ENCODE measurements around the gene DYNLL2.

DYNLL2 gene

DNA sequence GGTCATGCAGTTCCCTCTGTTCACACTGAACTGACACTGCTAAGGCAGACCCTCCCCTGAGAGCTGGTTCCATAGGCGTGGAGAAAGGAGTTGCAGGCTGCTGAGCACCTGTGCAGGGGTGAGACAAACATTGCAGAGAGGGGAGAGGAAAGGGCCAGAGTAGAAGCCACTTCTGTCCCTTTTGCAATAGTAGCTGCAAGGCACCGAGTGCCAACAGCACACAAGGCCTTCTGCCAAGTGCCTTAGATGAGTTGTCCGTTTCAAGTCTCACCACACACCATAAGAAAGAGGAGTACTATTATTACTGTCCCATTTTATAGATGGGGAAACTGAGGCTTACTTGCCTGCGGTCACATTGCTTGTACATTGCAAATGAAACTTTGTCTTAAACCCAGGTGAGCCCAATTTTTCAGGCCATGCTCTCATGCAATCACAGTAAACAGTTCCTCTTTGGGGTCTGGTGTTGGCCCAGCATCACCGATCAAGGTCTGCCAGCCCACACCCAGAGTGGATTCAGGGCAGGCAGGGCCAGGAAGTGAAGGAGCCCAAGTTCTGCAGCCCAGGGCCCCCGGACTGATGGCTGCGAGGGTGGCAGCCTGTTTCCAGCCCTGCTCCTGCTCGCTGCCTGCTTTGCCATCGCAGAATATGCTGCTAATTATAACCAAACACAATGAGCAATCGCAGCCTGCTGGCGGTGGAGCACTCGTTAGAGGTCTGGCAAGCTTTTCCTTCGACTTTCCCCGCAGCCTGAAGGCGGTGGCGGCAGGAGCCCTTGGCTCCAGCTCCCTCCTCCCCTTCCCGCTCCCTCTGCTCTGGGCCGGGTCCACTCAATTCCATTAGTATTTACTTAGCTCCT, 36.8 kb upstream of the DYNLL2 start:
- DNase-seq (ENCODE audit: extremely low read depth, low read depth), result no peak
- H3K4me3 ChIP-seq (replicated peaks; ENCODE audit: low read depth, low read length), result no peak overlapping the region
- TF ChIP-seq, protein P1, sequence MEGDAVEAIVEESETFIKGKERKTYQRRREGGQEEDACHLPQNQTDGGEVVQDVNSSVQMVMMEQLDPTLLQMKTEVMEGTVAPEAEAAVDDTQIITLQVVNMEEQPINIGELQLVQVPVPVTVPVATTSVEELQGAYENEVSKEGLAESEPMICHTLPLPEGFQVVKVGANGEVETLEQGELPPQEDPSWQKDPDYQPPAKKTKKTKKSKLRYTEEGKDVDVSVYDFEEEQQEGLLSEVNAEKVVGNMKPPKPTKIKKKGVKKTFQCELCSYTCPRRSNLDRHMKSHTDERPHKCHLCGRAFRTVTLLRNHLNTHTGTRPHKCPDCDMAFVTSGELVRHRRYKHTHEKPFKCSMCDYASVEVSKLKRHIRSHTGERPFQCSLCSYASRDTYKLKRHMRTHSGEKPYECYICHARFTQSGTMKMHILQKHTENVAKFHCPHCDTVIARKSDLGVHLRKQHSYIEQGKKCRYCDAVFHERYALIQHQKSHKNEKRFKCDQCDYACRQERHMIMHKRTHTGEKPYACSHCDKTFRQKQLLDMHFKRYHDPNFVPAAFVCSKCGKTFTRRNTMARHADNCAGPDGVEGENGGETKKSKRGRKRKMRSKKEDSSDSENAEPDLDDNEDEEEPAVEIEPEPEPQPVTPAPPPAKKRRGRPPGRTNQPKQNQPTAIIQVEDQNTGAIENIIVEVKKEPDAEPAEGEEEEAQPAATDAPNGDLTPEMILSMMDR (IDR thresholded peaks at IDR 0.05; ENCODE audit: low read depth, low read length, missing control alignments), result no peak

DNA sequence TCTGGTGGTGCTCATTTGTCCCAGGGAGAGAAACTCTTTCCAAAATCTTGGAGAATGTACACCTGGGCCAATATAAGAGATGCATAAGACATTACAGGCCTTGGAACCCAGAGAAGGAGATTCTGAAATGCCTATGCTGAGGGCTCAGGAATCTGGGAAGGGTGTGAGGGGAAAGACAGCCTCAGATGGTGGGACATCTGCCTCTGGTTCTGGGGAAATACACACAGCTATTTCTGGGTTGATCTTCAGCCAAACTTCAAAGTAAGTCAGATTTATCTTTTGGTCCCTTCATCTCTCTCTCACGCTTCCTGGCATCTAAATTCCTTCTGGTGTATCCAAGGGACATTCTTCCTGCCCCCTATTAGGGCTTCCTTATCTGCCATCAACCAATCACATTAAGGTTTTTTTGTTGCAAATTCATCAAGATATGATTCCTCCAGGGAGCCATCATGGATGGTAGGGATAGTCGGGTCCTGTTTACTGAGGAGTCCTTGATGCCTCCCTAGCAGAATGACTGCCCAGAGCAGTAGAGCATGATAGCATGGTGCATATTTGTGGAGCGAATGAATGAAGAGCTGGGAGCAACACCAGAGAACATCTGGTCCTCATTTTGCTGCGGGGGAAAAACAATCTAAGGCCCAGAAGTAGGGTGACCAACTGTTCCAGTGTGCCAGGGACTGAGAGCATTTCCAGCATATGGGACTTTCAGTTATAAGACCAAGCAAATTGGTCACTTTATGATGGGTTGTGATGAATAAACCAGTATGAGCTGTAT, 35.7 kb upstream of the DYNLL2 start:
- peak; percentile 38 for DNase-seq (ENCODE audit: extremely low read depth, low read depth)
- TF ChIP-seq, protein P1 (IDR thresholded peaks at IDR 0.05; ENCODE audit: low read depth, low read length, missing control alignments), result no peak

DNA sequence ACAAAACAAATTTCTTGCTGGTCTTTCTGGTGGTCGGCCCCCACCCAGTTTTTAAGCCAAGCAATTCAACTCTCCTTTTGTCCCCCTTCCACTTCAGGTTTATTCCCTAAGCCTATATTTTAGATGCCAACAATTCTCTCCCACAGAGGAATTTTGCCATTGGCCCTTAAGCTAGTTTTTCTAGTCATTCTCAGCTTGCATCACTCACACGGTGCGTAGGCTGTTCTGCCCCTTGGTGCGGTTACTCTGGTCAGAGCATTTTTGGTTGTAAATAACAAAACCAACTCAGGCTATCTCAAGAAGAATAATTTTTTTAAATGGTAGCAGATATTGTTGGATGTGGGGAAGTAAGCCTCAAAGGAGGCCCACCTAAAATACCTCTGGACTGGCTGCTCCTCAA, 33.7 kb upstream of the DYNLL2 start:
- no peak for DNase-seq (ENCODE audit: extremely low read depth, low read depth)
- TF ChIP-seq, protein P1 (IDR thresholded peaks at IDR 0.05; ENCODE audit: low read depth, low read length, missing control alignments), result no peak
- no peak overlapping the region for H3K4me3 ChIP-seq (replicated peaks; ENCODE audit: low read depth, low read length)

More for the DNA sequence above, 35.7 kb upstream of the DYNLL2 start:
- H3K4me3 ChIP-seq (replicated peaks; ENCODE audit: low read depth, low read length), result no peak overlapping the region

DNA sequence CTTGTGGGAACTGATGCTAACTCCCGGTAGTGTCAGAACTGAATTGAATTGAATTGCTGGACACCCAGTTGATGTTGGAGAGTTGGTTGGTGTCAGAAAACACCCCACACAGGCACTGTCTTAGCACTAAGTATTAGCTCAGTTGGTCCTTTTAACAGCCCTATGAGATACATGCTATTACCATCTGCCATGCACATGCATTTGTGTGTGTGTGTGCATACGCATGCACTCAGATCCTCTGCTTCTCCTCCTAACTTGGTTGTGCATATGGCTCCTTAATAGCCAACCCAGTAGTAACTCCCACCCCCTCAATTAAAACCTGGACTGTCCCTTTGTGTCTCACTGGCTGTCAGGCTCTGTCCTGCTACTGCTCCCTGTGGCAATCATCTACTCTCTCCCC, 32.3 kb upstream of the DYNLL2 start:
- TF ChIP-seq, protein P1 (IDR thresholded peaks at IDR 0.05; ENCODE audit: low read depth, low read length, missing control alignments), result no peak
- H3K4me3 ChIP-seq (replicated peaks; ENCODE audit: low read depth, low read length), result no peak overlapping the region
- no peak for DNase-seq (ENCODE audit: extremely low read depth, low read depth)

DNA sequence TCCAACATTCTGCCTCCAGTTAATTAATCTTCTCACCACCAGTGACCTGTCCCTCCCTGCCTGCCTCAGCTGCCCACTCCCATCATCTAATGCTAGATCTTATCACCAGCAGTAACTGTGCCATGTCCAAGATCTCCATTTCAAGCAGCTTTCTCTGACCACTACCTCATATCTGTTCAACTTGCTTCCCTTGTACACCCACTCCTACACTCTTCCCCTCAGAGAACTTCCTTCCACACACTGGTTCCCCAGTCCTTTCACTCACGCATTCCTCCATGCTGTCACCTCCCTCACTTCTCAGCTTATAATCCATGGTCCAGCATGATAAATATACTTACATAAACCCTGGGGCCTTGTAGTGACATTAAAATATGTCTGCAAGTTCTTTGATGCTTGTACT, 31.8 kb upstream of the DYNLL2 start:
- DNase-seq (ENCODE audit: extremely low read depth, low read depth), result no peak
- TF ChIP-seq, protein P1 (IDR thresholded peaks at IDR 0.05; ENCODE audit: low read depth, low read length, missing control alignments), result no peak
- H3K4me3 ChIP-seq (replicated peaks; ENCODE audit: low read depth, low read length), result no peak overlapping the region

DNA sequence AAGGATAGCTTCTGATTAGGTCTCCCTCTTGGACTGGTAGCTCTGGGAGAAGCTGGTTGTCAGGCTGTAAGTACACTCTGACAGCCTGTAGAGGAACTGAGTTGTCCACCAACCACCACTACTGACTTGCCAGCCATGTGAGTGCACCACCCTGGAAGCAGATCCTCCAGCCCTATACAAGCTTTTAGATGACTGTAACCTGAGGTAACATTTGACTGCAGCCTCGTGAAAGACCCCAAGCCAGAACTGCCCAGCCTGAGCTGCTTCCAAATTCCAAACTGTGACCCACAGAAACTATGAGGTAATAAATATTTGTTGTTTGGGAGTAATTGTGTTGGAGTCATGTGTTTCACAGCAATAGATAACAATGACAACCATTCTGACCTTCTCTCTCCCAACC, 30.8 kb upstream of the DYNLL2 start:
- H3K4me3 ChIP-seq (replicated peaks; ENCODE audit: low read depth, low read length), result no peak overlapping the region
- TF ChIP-seq, protein P1 (IDR thresholded peaks at IDR 0.05; ENCODE audit: low read depth, low read length, missing control alignments), result no peak
- DNase-seq (ENCODE audit: extremely low read depth, low read depth), result no peak

All from HFF-Myc (cell line).